GM18909 (cell line): ENCODE data around the gene ZFP64.
"Not testable (repeated sequence)": the region's sequence is repeated elsewhere in the genome, so short reads cannot be mapped to it uniquely, and the experiment has no call there.

Source experiments
- ATAC-seq: cut with Tn5 transposase; IDR thresholded peaks from one replicate; pipeline ENCODE4 v1.9.1; 2021; ENCODE audit warnings: mild to moderate bottlenecking; ENCODE audit not compliant: unreplicated experiment, poor library complexity

Gene ZFP64

DNA sequence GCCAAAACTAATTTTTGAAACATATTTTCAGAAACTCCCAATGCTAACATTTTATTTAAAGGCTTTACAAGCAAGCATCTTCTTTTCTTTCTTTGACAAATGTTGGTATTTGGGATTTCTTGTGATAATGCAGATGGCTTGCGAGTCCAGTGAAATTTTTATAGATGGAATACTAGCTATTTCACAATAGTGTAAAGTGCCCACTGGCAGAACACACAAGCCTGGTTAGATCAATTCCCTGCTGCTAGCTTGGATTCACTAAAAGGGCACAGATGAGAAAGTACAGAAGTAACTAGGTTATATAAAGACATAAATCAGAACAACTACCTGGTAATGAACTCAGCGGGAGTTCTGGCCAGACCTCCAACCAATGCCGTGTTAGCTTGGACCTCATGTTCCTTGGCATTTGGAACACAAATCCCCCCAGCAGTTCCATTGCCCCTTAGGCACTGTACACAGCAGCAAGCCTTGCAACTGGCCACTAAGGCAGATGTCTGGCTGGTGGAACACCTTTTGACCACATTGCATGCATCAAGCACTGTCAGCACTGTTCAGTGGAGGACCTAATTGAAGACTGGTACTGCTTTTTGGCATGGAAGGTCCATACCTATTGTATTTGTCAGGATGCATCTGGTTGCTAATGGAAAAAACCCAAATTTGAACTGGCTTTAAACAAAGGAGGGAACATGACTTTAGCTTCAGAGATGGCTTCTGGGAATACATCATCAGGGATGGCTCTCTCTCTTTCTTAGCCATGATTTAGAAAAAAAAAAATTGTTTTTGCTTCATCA is 15.6 kb upstream of the ZFP64 start:
- no peak for ATAC-seq

DNA sequence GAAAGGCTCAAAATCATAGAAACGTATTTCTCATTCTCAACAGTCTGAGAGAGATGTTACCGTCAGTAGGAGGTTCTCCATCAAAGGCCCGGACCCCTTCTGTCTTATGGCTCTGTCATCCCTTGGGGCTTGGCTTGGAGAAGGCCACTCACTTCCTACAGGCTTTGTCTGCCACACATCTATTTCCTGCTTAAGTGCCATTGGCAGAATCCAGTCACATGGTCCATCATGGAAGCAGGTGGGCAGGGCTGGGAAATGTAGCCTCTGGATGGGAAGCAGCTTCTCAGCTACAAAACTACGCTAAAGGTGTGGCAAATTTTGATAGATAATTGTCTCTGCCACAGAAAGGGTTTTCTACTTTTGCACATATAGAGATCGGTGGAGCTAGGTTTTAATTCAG is 12.6 kb upstream of the ZFP64 start:
- no peak for ATAC-seq

GRCh38 chr20:52201395-52201794 is 9.8 kb upstream of the ZFP64 start:
- ATAC-seq, result no peak

GRCh38 chr20:52200870-52201269 is 9.3 kb upstream of the ZFP64 start:
- no peak for ATAC-seq

- no peak for ATAC-seq
Observed at GRCh38 chr20:52196845-52197244, 5.3 kb upstream of the ZFP64 start.

GRCh38 chr20:52193886-52194545 is 2.4 kb upstream of the ZFP64 start:
- no peak for ATAC-seq

DNA sequence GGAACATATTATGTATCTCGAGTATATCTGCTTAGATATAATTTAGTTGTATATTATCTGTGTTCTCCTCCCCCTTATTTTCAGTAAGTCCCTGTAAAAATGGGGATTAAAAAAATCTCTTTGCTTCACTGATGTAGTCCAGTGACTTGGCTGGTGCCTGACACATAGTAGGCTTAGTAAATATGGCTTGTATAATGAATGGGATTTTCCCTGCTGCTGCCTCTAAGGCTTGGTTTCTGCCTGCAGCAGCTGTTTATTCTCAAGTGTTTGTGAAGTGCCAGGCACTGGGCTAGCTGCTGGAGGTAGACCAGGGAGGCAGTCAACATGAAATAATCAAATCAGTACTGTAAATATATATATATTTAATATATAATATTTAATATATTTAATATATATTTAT is 1.6 kb upstream of the ZFP64 start:
- ATAC-seq, result no peak

- not testable (repeated sequence) for ATAC-seq
Observed at GRCh38 chr20:52192719-52193007, 1.1 kb upstream of the ZFP64 start.

- peak; percentile 54 for ATAC-seq
Observed at GRCh38 chr20:52191916-52192718, 538 bp upstream of the ZFP64 start.

DNA sequence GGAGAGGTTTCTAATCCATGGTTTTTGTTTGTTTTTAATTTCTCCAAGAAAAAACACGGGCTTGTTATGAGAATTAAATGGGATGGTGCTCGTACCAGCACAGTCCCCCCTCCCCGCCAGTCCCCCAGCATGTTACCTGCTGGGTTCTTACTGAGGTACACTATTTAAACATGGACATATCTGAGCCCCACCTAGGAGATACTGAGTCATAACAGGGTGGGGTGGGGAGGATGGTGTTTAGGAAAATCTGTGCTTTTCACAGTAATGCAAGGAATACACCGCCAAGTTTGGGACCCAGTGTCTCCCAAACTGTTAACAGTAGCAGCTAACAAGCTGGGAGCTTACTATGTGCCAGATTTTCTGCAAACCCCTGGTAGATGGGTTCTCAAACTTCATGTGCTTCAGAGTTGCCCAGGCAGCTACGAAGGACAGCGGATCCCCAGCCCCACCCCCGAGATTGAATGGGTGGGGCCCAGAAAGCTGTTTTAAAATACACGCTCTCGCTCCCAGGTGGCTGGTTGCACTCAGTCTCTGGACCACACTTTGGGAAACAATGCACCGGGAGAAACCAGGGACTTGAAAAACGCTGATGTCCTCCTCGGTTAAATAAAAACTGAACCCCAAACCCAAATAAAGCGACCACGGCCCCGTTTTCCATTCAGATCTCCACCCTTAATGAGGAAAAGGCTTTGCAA is 995 bp downstream of the ZFP64 start:
- ATAC-seq, result peak; percentile 47

GRCh38 chr20:52181766-52182165 is 9.8 kb downstream of the ZFP64 start:
- ATAC-seq, result no peak

GRCh38 chr20:52180180-52180840 is 11.3 kb downstream of the ZFP64 start:
- ATAC-seq, result no peak

- peak; percentile 91 for ATAC-seq
Observed at GRCh38 chr20:52179331-52180179, 12.0 kb downstream of the ZFP64 start.

DNA sequence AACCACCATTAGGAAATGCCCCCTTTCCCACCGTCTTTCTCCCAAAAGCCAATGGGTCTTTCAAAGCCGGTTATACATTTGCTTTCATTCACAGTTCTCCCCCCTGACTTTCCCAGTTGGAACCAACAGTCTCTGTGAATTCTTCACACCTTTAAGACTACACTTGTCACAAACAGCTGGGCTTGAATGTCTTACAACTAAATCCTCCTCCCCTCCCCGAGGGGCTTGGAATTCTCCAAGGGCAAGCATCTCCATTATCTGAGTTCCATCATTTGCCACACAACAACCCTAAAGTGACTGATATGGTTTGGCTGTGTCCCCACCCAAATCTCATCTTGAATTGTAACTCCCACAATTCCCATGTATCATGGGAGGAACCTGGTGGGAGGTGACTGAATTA is 12.9 kb downstream of the ZFP64 start:
- no peak for ATAC-seq

- no peak for ATAC-seq
Observed at GRCh38 chr20:52175840-52176239, 15.7 kb downstream of the ZFP64 start.

GRCh38 chr20:52172392-52173047 is 19.1 kb downstream of the ZFP64 start:
- peak; percentile 87 for ATAC-seq

DNA sequence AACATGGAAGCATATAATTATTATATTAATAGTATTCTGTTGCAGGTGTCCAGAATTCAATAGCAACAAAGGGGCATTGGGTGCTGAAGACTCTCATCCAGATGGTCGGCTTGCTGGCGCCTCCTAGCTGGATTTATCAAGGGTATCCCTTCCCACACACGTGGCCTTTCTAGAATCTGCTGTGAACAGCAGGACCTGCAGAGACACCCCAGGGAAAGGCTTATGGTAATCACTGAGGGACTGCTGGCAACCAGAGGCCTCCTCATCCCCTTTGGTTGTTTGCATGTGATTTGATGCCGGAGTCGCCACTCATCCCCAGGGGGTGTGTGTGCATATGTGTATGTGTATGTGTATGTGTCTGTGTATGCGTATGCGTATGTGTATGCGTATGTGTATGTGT is 20.6 kb downstream of the ZFP64 start:
- no peak for ATAC-seq

DNA sequence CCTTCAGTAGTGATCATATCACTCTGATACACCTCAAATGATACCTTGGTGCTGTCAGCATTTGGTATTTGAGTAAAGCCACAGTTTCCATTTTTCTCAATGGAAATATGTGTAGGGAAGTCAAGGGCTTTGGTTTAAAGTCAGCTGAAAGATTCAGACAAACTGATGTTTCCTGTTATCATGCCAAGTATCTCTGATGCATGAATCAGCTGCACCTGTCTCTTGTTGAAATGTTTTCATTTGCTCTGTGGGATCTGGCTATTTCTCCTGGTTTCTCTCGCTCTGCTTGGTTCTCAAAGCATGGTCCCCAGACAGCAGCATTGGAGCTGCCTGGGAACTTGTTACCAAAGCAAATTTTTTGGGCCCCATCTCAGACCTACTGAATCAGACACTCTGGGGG is 23.5 kb downstream of the ZFP64 start:
- ATAC-seq, result no peak
